Neuron (in vitro differentiated cells): ENCODE results near the gene SPATS2L.

ENCODE experiments used
- H2AFZ ChIP-seq: one replicate; pipeline ENCODE4 v1.6.1; 2013; ENCODE audit warnings: low read depth, mild to moderate bottlenecking, inconsistent platforms, low read length, moderate library complexity
- H3K27me3 ChIP-seq: one replicate; pipeline ENCODE4 v1.6.1; 2013; ENCODE audit warnings: low read length; ENCODE audit not compliant: insufficient read depth
- H3K36me3 ChIP-seq: one replicate; pipeline ENCODE4 v1.6.1; 2013; ENCODE audit warnings: low read length; ENCODE audit not compliant: insufficient read depth
- H3K4me1 ChIP-seq: one replicate; pipeline ENCODE4 v1.6.1; 2013; ENCODE audit warnings: low read length; ENCODE audit not compliant: insufficient read depth
- H3K4me3 ChIP-seq: 2 replicates; pipeline ENCODE4 v1.5.1; 2013; ENCODE audit warnings: mild to moderate bottlenecking, low read length, moderate library complexity
- H3K9me3 ChIP-seq: one replicate; pipeline ENCODE4 v1.6.1; 2013; ENCODE audit warnings: low read length

SPATS2L gene

GRCh38 chr2:200502196-200502595 is 195.7 kb downstream of the SPATS2L start:
- H3K27me3 ChIP-seq: no peaks in the 10 kb centered on the region
- H3K36me3 ChIP-seq: peaks cover 13% of the 10 kb centered on the region
- H2AFZ ChIP-seq: no peak overlapping the region
- no peaks in the 10 kb centered on the region for H3K9me3 ChIP-seq
- no peak overlapping the region for H3K4me3 ChIP-seq
- no peaks in the 10 kb centered on the region for H3K4me1 ChIP-seq

GRCh38 chr2:200506679-200507078 is 200.2 kb downstream of the SPATS2L start:
- Histone ChIP-seq H2AFZ (no peak overlapping the region), H3K4me3 (no peak overlapping the region)

GRCh38 chr2:200507179-200507578 is 200.7 kb downstream of the SPATS2L start:
- no peak overlapping the region for H3K4me3 ChIP-seq
- H3K9me3 ChIP-seq: no peaks in the 10 kb centered on the region
- peaks cover 4% of the 10 kb centered on the region for H3K36me3 ChIP-seq
- H3K27me3 ChIP-seq: no peaks in the 10 kb centered on the region
- H2AFZ ChIP-seq: no peak overlapping the region
- H3K4me1 ChIP-seq: peaks cover 13% of the 10 kb centered on the region

More at GRCh38 chr2:200506679-200507078, 200.2 kb downstream of the SPATS2L start:
- peaks cover 13% of the 10 kb centered on the region for H3K4me1 ChIP-seq
- H3K9me3 ChIP-seq: no peaks in the 10 kb centered on the region
- H3K36me3 ChIP-seq: peaks cover 4% of the 10 kb centered on the region
- H3K27me3 ChIP-seq: no peaks in the 10 kb centered on the region

GRCh38 chr2:200509235-200509611 is 202.7 kb downstream of the SPATS2L start:
- Histone ChIP-seq H2AFZ (peak overlapping the region; percentile 84), H3K36me3 (peaks cover 4% of the 10 kb centered on the region), H3K9me3 (no peaks in the 10 kb centered on the region), H3K27me3 (no peaks in the 10 kb centered on the region), H3K4me3 (peak overlapping the region; percentile 94), H3K4me1 (peaks cover 13% of the 10 kb centered on the region)

GRCh38 chr2:200509612-200510433 is 203.3 kb downstream of the SPATS2L start, which contains the start of gene KCTD18:
KCTD18 (minus strand) TSS chr2:200510068; CDS start chr2:200507016, 3,052 bp downstream.
- Histone ChIP-seq H3K36me3 (no peaks in the 10 kb centered on the region), H3K4me1 (peaks cover 13% of the 10 kb centered on the region), H3K27me3 (no peaks in the 10 kb centered on the region), H2AFZ (peak within 1 kb of the TSS; percentile 84), H3K9me3 (no peaks in the 10 kb centered on the region), H3K4me3 (peak within 1 kb of the TSS; percentile 94)

GRCh38 chr2:200515155-200515554 is 208.7 kb downstream of the SPATS2L start:
- Histone ChIP-seq H3K36me3 (no peaks in the 10 kb centered on the region), H3K9me3 (no peaks in the 10 kb centered on the region), H3K4me3 (no peak overlapping the region), H2AFZ (no peak overlapping the region), H3K27me3 (no peaks in the 10 kb centered on the region), H3K4me1 (peaks cover 4% of the 10 kb centered on the region)

GRCh38 chr2:200523158-200523557 is 216.7 kb downstream of the SPATS2L start:
- Histone ChIP-seq H3K9me3 (no peaks in the 10 kb centered on the region), H3K4me3 (no peak overlapping the region), H3K4me1 (peaks cover 15% of the 10 kb centered on the region), H2AFZ (no peak overlapping the region), H3K36me3 (no peaks in the 10 kb centered on the region), H3K27me3 (peaks cover 19% of the 10 kb centered on the region)

GRCh38 chr2:200523604-200524003 is 217.1 kb downstream of the SPATS2L start:
- peaks cover 19% of the 10 kb centered on the region for H3K27me3 ChIP-seq
- no peaks in the 10 kb centered on the region for H3K36me3 ChIP-seq
- H3K9me3 ChIP-seq: no peaks in the 10 kb centered on the region
- no peak overlapping the region for H2AFZ ChIP-seq
- H3K4me3 ChIP-seq: no peak overlapping the region
- peaks cover 15% of the 10 kb centered on the region for H3K4me1 ChIP-seq

GRCh38 chr2:200525066-200525465 is 218.6 kb downstream of the SPATS2L start:
- no peaks in the 10 kb centered on the region for H3K36me3 ChIP-seq
- peak overlapping the region; percentile 70 for H3K4me3 ChIP-seq
- H3K4me1 ChIP-seq: peaks cover 15% of the 10 kb centered on the region
- no peaks in the 10 kb centered on the region for H3K9me3 ChIP-seq
- H2AFZ ChIP-seq: peak overlapping the region; percentile 52
- H3K27me3 ChIP-seq: peaks cover 19% of the 10 kb centered on the region

GRCh38 chr2:200525551-200525881 is 219.0 kb downstream of the SPATS2L start:
- H3K27me3 ChIP-seq: peaks cover 19% of the 10 kb centered on the region
- peak overlapping the region; percentile 52 for H2AFZ ChIP-seq
- H3K9me3 ChIP-seq: no peaks in the 10 kb centered on the region
- H3K4me3 ChIP-seq: peak overlapping the region; percentile 70
- H3K4me1 ChIP-seq: peaks cover 15% of the 10 kb centered on the region
- no peaks in the 10 kb centered on the region for H3K36me3 ChIP-seq

GRCh38 chr2:200525882-200526651 is 219.6 kb downstream of the SPATS2L start, which contains the start of gene SGO2:
SGO2 (plus strand) TSS chr2:200526207; CDS start chr2:200532976, 6,769 bp downstream.
- H3K36me3 ChIP-seq: no peaks in the 10 kb centered on the region
- peaks cover 13% of the 10 kb centered on the region for H3K27me3 ChIP-seq
- H2AFZ ChIP-seq: peak within 1 kb of the TSS; percentile 90
- H3K4me1 ChIP-seq: peaks cover 15% of the 10 kb centered on the region
- H3K9me3 ChIP-seq: no peaks in the 10 kb centered on the region
- peak within 1 kb of the TSS; percentile 70 for H3K4me3 ChIP-seq

GRCh38 chr2:200528228-200528627 is 221.7 kb downstream of the SPATS2L start:
- no peak overlapping the region for H2AFZ ChIP-seq
- peaks cover 15% of the 10 kb centered on the region for H3K4me1 ChIP-seq
- H3K4me3 ChIP-seq: no peak overlapping the region
- no peaks in the 10 kb centered on the region for H3K36me3 ChIP-seq
- peaks cover 3% of the 10 kb centered on the region for H3K27me3 ChIP-seq
- no peaks in the 10 kb centered on the region for H3K9me3 ChIP-seq
